Activated effector memory CD4-positive, alpha-beta T cell treated with anti-CD3 and anti-CD28 coated beads, Interleukin-2, amount 50 U/mL, for 16 hours (primary cell): ENCODE data around the gene UNCX.
"Not testable (repeated sequence)": the region's sequence is repeated elsewhere in the genome, so short reads cannot be mapped to it uniquely, and the experiment has no call there.

Experiments
- DNase-seq: peaks from one replicate; pipeline ENCODE4 v3.0.0-alpha.2; 2020

The UNCX gene

DNA sequence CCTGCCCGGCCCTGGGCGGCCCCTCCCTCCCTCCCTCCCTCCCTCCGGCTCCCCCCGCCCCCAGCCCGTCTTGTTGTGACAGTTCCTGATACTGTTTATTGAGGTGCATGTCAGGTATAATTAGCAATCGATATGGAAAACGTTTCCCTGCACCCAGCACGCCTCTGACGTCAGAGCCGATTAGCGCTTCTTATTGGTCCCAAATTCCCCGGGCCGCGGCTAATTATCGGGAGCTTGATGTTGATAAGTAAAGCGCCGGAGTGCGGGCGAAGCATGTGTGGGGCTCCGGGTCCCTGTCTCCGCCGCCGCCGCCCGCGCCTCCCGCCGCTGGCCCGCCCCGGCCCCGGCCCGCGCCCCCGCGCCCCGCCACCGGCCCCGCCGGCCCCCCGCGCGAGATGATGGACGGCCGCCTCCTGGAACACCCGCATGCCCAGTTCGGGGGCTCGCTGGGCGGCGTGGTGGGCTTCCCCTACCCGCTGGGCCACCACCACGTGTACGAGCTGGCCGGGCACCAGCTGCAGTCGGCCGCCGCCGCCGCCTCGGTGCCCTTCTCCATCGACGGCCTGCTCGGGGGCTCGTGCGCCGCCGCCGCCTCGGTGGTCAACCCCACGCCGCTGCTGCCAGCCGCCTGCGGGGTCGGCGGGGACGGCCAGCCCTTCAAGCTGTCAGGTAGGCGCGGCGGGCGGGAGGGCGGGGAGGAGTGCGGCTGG, at the start of gene UNCX:
Gene UNCX (plus strand): TSS at position 250 of the 710 bp plus-strand sequence. CDS start 146 bp downstream, at position 396.
- no peak for DNase-seq

DNA sequence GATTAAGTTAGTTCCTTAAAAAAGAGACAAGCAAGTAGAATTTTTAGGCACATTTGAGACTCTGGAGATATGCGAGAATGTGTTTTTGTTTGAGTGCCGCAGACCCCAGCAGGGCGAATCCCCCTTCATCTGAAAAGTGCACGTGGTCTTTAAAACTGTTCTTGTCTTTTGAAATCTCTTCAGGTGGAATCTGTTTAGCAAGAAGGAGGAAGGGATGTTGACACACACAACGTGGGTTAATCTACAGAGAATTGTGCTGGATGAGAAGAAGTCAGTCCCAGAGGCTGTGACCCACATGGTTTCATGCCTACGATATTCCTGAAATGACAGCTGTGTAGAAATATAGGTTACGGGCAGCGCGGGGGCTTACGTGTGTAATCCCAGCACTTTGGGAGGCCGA, 45.5 kb upstream of the UNCX start:
- DNase-seq = no peak

DNA sequence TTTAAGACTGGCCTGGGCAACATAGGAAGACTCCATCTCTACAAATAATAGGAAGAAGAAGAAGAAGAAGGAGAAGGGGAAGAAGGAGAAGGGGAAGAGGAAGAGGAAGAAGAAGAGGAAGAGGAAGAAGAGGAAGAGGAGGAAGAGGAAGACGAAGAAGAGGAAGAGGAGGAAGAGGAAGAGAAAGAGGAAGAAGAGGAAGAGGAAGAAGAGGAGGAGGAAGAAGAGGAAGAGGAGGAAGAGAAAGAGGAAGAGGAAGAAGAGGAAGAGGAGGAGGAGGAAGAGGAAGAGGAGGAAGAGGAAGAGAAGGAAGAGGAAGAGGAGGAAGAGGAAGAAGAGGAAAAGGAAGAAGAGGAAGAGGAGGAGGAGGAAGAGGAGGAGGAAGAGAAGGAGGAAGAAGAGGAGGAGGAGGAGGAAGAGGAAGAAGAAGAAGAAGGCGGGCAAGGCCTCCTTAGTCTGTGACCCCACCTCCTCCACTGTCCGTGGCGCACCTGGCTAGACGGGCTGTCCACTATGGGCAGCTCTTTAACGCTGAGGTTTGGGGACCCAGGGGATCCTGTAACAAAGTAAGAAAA, 43.9 kb upstream of the UNCX start:
- DNase-seq = no peak

DNA sequence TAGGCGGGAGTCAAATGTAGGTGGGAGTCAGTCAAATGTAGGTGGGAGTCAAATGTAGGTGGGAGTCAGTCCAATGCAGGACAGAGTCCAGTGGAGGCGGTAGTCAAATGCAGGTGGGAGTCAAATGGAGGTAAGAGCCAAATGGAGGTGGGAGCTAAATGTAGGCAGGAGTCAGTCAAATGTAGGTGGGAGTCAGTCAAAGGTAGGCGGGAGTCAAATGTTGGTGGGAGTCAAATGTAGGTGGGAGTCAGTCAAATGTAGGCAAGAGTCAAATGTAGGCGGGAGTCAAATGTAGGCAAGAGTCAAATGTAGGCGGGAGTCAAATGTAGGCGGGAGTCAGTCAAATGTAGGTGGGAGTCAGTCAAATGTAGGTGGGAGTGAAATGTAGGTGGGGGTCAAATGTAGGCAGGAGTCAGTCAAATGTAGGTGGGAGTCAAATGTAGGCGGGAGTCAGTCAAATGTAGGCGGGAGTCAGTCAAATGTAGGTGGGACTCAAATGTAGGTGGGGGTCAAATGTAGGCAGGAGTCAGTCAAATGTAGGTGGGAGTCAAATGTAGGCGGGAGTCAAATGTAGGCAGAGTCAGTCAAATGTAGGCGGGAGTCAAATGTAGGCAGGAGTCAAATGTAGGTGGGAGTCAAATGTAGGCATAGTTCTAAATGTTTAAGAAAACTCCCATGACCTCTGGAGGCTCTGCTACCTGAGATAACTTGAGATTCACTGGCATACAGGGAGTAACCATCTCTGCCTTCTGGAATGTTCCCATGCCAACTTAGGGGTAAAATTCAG, 42.5 kb upstream of the UNCX start:
- DNase-seq = no peak

DNA sequence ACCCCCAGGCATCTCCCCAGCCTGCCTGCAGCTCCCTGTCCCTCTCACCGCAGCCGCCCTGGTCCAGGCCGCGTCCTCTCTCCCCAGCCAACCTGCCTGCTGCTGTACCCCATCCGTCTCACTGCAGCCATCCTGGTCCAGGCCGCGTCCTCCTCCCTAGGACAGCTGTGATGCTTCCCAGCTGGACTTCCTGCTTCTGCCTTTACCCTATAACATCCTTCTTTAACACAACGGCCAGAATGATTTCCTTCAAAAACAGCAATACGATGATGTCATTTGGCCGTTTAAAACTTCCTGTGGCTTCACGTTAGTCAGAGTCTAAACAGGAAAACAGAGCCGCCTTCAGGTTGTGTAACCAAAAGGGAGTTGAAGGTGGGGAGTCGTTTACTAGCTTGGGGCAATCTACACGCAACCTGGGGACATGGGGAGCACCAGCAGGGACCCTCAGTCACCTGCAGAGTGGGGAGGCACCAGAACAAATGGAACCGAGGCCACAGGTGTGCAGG, 40.4 kb upstream of the UNCX start:
- no peak for DNase-seq

DNA sequence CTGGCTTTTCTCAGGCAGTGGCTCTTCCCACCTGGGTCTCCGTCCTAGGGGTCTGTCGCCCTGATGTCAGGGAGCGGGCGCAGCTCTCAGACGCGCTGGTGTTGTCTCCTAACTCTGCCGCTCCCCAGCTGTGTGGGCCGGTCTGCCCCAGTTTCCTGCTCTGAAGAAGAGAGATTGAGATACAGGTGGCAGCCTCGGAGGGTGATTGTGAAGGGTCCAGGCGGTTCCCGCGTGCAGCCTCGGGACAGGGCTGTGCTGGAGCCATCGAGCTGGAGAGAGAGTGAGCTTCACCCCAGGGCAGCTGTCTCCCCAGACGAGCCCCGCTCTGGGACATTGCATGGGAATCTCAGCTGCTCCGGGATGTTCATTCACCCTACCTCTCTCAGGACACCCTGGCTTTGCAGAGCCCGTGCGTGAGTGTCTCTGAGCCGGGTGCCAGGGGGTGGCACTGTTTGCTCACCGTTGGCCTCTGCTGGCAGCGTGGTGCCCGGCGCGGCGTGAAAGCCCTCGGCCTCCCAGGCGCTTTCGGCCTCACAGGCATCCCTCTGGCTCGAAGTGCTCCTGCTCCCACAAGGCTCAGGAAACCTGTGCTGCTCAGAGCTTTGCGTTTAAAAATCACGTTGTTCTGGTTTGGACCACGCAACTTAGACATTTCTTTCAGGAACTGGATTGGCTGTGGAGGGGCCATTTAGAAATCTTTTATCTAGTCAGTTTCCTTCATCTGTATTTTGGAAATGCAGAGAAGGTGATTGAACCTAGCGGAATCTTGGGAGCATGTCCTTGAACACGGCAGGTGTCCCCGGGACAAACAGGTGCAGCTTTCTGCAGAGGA, 38.9 kb upstream of the UNCX start:
- DNase-seq = peak; percentile 71

DNA sequence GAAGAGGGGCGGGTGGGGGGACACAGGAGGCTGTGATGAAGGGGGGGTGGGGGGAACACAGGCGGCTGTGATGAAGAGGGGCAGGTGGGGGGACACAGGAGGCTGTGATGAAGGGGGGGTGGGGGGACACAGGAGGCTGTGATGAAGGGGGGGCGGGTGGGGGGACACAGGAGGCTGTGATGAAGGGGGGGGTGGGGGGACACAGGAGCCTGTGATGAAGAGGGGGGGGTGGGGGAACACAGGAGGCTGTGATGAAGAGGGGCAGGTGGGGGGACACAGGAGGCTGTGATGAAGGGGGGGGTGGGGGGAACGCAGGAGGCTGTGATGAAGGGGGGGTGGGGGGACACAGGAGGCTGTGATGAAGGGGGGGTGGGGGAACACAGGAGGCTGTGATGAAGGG, 36.2 kb upstream of the UNCX start:
- not testable (repeated sequence) for DNase-seq

DNA sequence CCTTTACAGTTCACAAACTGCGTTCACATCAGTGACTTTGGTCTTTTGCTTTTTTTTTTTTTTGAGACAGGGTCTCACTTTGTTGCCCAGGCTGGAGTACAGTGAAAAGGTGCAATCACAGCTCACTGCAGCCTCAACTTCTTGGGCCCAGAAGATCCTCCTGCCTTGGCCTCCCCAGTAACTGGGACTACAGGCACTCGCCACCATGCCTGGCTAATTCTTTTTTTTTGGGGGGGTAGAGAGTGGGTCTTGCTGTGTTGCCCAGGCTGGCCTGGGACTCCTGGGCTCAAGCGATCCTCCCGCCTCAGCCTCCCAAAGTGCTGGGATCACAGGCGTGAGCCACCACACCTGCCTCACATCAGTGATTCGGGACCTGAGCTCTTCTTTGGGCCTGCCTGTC, 35.7 kb upstream of the UNCX start:
- no peak for DNase-seq

DNA sequence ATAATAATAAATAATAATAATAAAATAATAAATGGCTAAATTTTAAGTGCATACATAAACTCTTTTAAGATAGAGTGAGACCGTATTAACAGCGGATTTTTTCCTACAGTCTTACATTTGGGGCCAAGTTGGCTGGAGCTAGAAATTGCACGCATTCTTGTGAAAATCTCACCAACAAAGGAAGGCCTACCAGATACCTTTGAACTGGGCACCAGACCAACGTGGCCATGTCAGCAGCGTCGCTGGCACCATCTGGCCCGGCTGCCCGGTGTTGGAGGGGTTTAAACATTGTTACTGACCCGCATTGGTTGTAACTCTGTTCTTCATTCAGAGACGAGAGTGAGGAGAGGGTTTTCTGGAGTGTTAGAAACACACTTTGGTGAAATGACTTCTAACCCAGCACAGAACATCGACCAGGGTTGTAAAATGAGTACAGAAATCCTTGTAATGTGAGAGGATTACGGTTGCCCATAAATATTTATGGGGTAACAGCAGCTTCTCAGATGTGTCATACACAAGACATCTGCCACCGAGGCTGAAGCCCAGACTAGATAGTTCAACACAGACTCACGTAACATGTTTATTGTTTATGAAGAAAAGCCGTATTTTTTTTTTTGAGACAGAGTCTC, 34.6 kb upstream of the UNCX start:
- DNase-seq = no peak

DNA sequence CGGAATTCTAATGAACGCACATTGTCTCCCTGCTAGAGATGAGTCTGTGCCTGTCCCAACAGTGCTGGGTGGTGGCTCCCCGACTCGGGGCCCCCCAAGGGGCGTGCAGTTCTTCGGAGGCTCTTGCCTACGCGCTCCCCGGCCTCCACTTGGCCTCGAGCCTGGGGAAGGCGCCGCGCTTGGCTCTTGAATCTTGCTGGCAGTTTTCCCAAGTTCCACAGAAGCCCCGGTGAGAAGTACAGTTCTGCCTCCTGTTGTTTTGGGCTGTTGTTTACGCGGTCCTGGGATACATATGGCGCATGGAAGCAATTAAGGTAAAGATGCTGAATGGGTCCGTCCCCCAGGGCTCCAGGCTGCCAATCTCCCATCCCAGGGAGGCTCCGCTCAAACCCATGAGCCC, 32.6 kb upstream of the UNCX start:
- no peak for DNase-seq

DNA sequence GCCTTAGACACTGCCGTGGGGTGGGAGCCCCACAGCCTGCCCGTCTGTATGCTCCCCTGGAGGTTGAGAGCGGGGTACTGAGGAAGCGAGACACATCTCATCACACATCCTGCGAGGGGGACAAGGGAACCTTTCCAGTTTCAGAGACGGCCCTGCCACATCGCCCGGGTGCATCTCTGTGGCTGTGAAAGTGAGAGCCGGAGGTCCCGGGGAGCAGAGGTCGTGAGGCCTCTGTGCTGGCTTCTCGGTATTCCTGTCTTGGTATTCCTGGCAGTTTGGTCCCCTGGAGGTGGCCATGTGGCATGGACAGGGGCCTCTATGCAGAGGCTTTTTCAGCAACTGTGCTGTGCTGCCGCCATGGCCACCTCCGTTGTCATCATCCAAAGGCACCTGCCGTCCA, 30.8 kb upstream of the UNCX start:
- no peak for DNase-seq

DNA sequence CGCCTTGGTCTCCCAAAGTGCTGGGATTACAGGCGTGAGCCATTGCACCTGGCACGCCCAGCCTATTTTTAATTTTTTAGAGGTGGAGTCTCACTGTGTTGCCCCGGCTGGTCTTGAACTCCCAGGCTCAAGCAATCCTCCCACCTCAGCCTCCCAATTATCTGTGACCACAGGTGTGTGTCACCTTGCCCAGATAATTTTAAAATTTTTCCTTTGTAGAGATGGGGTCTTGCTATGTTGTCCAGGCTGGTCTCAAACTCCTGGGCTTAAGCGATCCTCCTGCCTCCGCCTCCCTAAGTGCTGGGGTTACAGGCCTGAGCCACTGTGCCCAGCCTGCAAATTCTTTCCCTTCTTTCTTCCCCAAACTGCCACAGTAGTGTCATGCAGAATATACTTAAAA, 29.8 kb upstream of the UNCX start:
- not testable (repeated sequence) for DNase-seq

DNA sequence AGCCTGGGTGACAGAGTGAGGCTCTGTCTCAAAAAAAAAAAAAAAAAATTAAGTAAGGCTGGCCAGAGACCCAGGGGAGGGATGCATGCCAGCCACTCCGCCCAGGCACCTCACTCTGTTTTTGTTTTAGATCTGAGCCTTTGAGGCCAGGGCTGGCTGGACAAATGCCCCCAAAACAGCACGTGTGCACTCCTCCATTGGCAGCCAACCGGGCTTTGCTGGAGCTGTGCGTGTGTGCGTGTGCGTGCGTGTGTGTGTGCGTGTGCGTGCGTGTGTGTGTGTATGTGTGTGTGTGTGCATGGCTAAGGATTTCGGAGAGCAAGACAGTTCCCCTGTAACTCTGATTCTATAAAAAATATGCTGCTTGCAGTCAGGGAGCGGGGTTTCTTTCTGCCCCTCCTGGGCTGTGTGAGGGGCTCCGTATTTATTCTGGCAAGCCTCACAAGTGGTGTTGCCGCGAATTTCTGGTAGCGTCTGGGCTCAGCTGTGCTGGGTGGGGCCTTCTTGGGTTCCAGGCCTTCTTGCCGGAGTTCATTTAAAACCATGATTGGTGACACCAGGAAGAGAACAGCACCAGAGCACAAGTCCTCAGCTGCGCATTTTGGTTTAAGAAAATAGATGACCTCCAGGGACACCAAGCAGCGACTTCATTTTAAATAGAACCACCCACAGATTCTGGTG, 28.1 kb upstream of the UNCX start:
- no peak for DNase-seq

DNA sequence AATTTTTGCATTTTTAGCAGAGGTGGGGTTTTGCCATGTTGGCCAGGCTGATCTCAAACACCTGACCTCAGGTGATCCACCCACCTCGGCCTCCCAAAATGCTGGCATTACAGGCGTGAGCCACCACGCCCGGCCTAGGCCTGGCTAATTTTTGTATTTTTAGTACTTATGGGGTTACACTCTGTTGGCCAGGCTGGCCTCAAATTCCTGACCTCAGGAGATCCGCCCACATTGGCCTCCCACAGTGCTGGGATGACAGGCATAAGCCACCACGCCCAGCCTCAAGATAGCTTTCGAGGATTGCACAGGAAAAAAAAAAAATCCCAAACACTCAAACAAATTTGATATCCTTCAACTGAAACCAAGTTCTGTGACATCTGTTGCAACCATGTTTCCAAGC, 26.9 kb upstream of the UNCX start:
- not testable (repeated sequence) for DNase-seq

DNA sequence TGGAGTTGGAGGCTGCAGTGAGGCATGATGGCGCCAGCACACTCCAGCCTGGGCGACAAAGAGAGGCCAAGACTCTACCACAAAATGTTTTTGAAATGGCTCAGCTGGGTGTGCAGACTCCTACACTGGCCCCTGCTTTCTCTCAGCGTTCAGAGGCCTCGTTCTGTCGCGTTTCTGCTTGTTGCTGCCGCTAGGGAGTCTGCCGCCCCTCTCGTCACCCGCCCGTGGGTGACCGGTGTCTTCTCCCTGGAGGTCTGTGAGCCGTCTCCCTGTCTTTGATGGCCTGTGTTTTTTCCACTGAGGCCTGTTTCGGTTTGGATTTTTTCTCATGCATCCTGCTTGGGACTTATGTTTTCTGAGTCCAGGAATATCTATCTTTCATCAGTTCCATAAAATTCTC, 23.6 kb upstream of the UNCX start:
- DNase-seq = no peak

DNA sequence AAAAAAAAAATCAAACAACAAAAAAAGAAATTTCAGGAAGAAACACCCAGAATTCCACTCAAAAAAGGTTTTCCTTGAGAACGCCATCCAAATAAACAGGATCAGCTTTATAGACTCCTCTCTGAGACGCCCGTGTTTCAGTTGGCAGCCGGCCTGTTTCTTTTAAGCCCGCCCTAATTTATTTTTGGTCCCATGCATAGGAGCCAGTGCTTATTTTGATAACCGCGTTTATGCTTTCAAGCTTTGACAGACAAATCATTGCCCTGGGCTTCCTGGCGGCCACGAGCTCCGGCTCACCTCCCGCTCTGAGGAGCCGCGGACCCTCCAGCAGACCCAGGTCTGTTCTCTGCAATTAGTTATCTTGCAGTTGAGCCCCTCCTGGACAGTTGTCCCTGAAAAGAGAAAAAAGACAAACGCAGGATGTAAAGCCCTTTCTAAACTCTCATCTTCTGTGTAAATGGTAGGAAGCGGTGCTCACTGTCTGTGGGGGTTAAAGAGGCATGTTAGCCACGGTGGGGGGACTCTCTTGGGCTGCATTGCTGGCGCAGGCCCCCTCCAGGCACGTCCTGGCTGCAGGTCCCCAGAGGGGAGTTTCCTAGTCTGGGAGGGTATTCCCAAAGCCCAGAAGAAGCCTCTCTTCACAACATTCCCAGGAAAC, 22.2 kb upstream of the UNCX start:
- no peak for DNase-seq

DNA sequence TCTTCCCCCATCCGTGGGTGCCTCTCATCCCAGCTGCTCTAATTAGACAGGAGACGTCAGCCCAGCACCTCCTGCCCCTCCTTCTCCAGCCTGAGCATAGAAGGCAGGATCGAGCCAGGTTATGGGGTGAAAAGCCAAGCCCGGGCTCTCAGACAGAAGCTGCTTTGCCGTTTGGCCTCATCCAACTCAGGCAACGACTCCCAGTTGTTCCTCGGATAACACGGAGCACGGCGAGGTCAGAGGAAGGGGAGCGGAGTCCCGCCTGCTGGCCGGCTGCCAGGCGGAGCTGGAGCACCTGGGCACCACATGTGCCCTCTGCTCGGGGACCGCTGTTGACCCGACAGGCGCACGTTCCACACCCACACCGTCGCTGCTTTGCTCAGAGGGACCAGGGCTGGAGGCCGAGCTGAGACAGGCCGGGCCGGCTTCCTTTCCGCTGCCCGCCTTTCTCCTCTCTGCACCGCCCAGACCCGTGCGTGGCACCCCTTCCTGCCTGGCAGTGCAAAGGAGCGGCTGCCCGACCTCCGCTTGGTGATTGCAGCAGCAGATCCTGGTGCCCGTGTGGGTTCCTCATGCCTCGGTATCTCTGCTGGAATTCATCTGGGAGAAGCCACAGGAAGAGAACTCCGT, 21.6 kb upstream of the UNCX start:
- DNase-seq = no peak

DNA sequence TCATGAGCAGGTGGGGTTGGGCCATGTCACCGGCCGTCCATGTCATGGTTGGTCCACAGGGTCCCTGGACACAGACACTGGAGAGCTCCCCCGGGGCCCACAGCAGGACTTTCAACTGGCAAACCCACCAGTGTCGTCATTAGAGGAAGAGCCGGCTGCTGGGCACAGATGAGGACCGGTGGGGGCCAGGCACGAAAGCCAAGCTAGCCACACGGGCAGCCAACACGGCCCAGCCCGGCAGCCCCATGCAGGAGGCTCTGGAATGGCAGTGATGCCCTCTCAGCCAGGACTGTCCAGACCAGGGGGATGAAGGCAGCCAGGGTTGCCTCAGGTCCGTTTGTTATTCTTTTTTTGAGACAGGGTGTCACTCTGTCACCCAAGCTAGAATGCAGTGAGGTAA, 21.1 kb upstream of the UNCX start:
- DNase-seq = no peak

DNA sequence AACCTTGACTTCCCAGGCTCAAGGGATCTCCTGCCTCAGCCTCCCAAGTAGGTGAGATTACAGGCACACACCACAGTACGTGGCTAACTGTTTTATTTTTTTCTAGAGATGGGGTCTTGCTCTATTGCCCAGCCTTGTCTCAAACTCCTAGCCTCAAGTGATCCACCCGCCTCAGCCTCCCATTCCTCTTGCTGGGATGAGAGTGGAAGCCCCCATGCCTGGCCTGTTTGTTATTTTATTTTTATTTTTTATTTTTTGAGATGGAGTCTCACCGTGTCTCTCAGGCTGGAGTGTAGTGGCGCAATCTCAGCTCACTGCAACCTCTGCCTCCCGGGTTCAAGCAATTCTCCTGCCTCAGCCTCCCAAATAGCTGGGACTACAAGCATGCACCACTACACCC, 20.6 kb upstream of the UNCX start:
- DNase-seq = not testable (repeated sequence)

DNA sequence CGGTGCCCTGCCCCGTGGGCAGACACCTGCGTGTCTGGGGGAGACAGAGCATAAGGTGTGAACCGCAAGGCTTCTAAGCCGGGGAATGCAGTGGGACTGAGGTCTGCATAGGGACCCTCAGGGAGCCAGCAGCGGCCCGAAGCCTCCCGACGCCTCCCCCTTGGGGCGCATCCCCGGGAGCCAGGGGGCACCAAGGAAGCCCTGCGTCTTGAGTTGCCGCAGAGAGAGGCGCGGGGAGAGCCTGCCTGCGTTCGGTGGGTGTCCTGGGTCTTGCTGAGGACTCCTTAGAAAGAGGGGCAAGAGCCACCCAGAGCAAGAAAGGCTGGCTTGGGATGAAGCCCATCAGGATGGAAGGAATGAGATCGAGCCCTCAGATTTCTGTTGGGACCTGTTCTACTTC, 18.2 kb upstream of the UNCX start:
- DNase-seq = no peak
